Keratinocyte (primary cell): ENCODE results near the gene PCDH9. TPM values are rescaled to one million over a fixed set of nuclear protein-coding genes. Genes with fewer than 3 reads are reported as not detected.

Experiments
- DNase-seq: peaks from one replicate; pipeline ENCODE4 v3.0.0-alpha.2; 2011; ENCODE audit warnings: low read depth, missing footprints, low spot score
- FAIRE-seq: peaks from 2 replicates; lab custom pipeline; 2011; peaks lifted over from hg19 to GRCh38; lab: Jason Lieb, UNC
- H2AFZ ChIP-seq: 2 replicates; pipeline ENCODE4 v1.6.0; 2012; ENCODE audit warnings: low read length, control low read depth, inconsistent platforms; ENCODE audit not compliant: control insufficient read depth
- H3K27ac ChIP-seq: 2 replicates; pipeline ENCODE4 v1.5.1; 2011; ENCODE audit warnings: low read length; ENCODE audit not compliant: control insufficient read depth, insufficient read depth
- H3K27me3 ChIP-seq: 3 replicates; pipeline ENCODE4 v1.6.0; 2011; ENCODE audit warnings: low read length; ENCODE audit not compliant: control insufficient read depth, insufficient read depth; ENCODE audit errors: extremely low read depth
- H3K36me3 ChIP-seq, 2 experiments: 2 replicates in 1 of 2; 3 replicates in 1 of 2; pipeline ENCODE4 v1.5.1; 2011; ENCODE audit warnings: low read length in 2 of 2, mild to moderate bottlenecking in 1 of 2; ENCODE audit not compliant: control insufficient read depth in 2 of 2, insufficient read depth in 2 of 2; ENCODE audit errors: extremely low read depth in 1 of 2
- H3K4me1 ChIP-seq: 3 replicates; pipeline ENCODE4 v1.5.1; 2011; ENCODE audit warnings: low read length; ENCODE audit not compliant: control insufficient read depth, insufficient read depth; ENCODE audit errors: extremely low read depth
- H3K4me2 ChIP-seq: 3 replicates; pipeline ENCODE4 v1.6.0; 2011; ENCODE audit warnings: low read depth, low read length; ENCODE audit not compliant: control insufficient read depth, insufficient read depth; ENCODE audit errors: extremely low read depth
- H3K4me3 ChIP-seq, 3 experiments: fragments of 200-600 bp in 1 of 3; sonication (generic) in 1 of 3; 2 replicates in 2 of 3; 3 replicates in 1 of 3; pipeline ENCODE4 v1.5.1; 2011 to 2016; ENCODE audit warnings: low read length in 3 of 3, mild to moderate bottlenecking in 3 of 3, control low read depth in 2 of 3, inconsistent platforms in 1 of 3, low read depth in 1 of 3, mixed read lengths in 1 of 3, mixed run types in 1 of 3, moderate library complexity in 1 of 3; ENCODE audit not compliant: control insufficient read depth in 2 of 3, insufficient read depth in 2 of 3; ENCODE audit errors: extremely low read depth in 1 of 3
- H3K79me2 ChIP-seq: 2 replicates; pipeline ENCODE4 v1.6.0; 2012; ENCODE audit warnings: low read length; ENCODE audit not compliant: control insufficient read depth, insufficient read depth
- H3K9ac ChIP-seq: 3 replicates; pipeline ENCODE4 v1.6.0; 2011; ENCODE audit warnings: low read length; ENCODE audit not compliant: control insufficient read depth, insufficient read depth; ENCODE audit errors: extremely low read depth
- H3K9me1 ChIP-seq: 3 replicates; pipeline ENCODE4 v1.6.0; 2011; ENCODE audit warnings: low read length; ENCODE audit not compliant: control insufficient read depth, insufficient read depth; ENCODE audit errors: extremely low read depth
- H3K9me3 ChIP-seq: 2 replicates; pipeline ENCODE4 v1.5.1; 2012; ENCODE audit warnings: low read depth, low read length; ENCODE audit not compliant: control insufficient read depth
- H4K20me1 ChIP-seq: 3 replicates; pipeline ENCODE4 v1.6.0; 2011; ENCODE audit warnings: low read length; ENCODE audit not compliant: control insufficient read depth, insufficient read depth; ENCODE audit errors: extremely low read depth
- CTCF ChIP-seq, 3 experiments: IDR thresholded peaks in 1 of 3; conservative IDR thresholded peaks in 1 of 3; optimal IDR thresholded peaks in 1 of 3; 2 replicates in 2 of 3; 3 replicates in 1 of 3; pipeline versions ENCODE3 to v1.5.1; 2011; ENCODE audit warnings: low read length in 3 of 3, mild to moderate bottlenecking in 3 of 3, moderate library complexity in 2 of 3, control low read depth in 1 of 3, inconsistent platforms in 1 of 3; ENCODE audit not compliant: insufficient read depth in 2 of 3; ENCODE audit errors: extremely low read depth in 1 of 3
- EZH2 ChIP-seq: IDR thresholded peaks from one replicate; pipeline ENCODE4 v1.6.1; 2012; ENCODE audit warnings: inconsistent platforms, mild to moderate bottlenecking, low read length, moderate library complexity
- dilution Hi-C: fragments of 300-500 bp; cut with MboI; formaldehyde crosslinking; loops from one replicate; pipeline ENCODE4 v1.7.0; 2020; ENCODE audit warnings: low sequenced_read_pairs; ENCODE audit not compliant: extremely low pct_ligation_motif_present
- polyA plus RNA-seq, 5 experiments: library from polyadenylated mRNA; depleted of rRNA in 3 of 5; stranded (reverse) in 3 of 5; stranded (forward) in 1 of 5; unstranded in 1 of 5; fragments of >200 nt; gene quantifications; 1 replicate in 1 of 5; 2 replicates in 3 of 5; 3 replicates in 1 of 5; pipeline versions ENCODE4 v1.2.1 to v1.2.3, GENCODE V29; 2011 to 2012; ENCODE audit warnings: missing spikeins in 2 of 5, low read depth in 1 of 5, low replicate concordance in 1 of 5

Gene PCDH9
- polyA plus RNA-seq, 1 donor (not counting 4 experiments of a cell fraction or from before 2014, with no cell fraction given), result 0.21 TPM

GRCh38 chr13:67230404-67231288 is 510 bp upstream of the PCDH9 start:
- Histone ChIP-seq H3K27me3 (no peaks in the 10 kb centered on the region), H3K36me3 (no peaks in the 10 kb centered on the region), H3K9ac (peak overlapping the region; percentile 64), H3K27ac (peak overlapping the region; percentile 22), H2AFZ (peak overlapping the region; percentile 78), H4K20me1 (no peaks in the 10 kb centered on the region), H3K4me1 (peaks cover 8% of the 10 kb centered on the region), H3K4me2 (peak overlapping the region; percentile 77), H3K79me2 (no peaks in the 10 kb centered on the region), H3K4me3 (peak overlapping the region; percentile 69 to 91 (median 74)), H3K9me3 (no peaks in the 10 kb centered on the region), H3K9me1 (no peaks in the 10 kb centered on the region)
- FAIRE-seq, result no peak
- TF ChIP-seq EZH2, result no peak
- no peak for TF ChIP-seq CTCF (optimal IDR thresholded peaks at IDR 0.05 in 1 of 3, IDR thresholded peaks at IDR 0.05 in 1 of 3, conservative IDR thresholded peaks at IDR 0.05 in 1 of 3; ENCODE audit: extremely low read depth in 1 of 3, insufficient read depth in 2 of 3, low read length in 3 of 3)
- no peak for DNase-seq
- dilution Hi-C loops, result no loop called here

- H3K4me1 ChIP-seq, result peaks cover 8% of the 10 kb centered on the region
- no peak overlapping the region for H3K9ac ChIP-seq
- DNase-seq (no peak), FAIRE-seq (no peak)
- no peaks in the 10 kb centered on the region for H3K36me3 ChIP-seq
- dilution Hi-C loops, result no loop called here
- no peaks in the 10 kb centered on the region for H3K9me1 ChIP-seq
- no peaks in the 10 kb centered on the region for H3K27me3 ChIP-seq
- no peaks in the 10 kb centered on the region for H3K9me3 ChIP-seq
- H3K79me2 ChIP-seq, result no peaks in the 10 kb centered on the region
- H2AFZ ChIP-seq, result no peak overlapping the region
- H3K4me2 ChIP-seq, result no peak overlapping the region
- no peaks in the 10 kb centered on the region for H4K20me1 ChIP-seq
- no peak for TF ChIP-seq CTCF (optimal IDR thresholded peaks at IDR 0.05 in 1 of 3, IDR thresholded peaks at IDR 0.05 in 1 of 3, conservative IDR thresholded peaks at IDR 0.05 in 1 of 3; ENCODE audit: extremely low read depth in 1 of 3, insufficient read depth in 2 of 3, low read length in 3 of 3)
- TF ChIP-seq EZH2, result no peak
- H3K4me3 ChIP-seq, result no peak overlapping the region
- no peak overlapping the region for H3K27ac ChIP-seq
Observed at GRCh38 chr13:67228916-67229315, 1.2 kb downstream of the PCDH9 start.
